OCI-LY7 (cell line): ENCODE measurements around the gene IL17REL. TPM values are rescaled to one million over a fixed set of nuclear protein-coding genes. Genes with fewer than 3 reads are reported as not detected.

Source experiments
- BruUV-seq: library from RNA; stranded (reverse); fragments of 400-500 nt; replicated peaks from 2 replicates; lab custom pipeline; 2021; lab: Mats Ljungman, UMichigan
- CTCF ChIA-PET: fragments of 300-600 bp; sonication (Branson Sonifier 250); formaldehyde crosslinking; loops from one replicate; lab custom pipeline; 2022; ENCODE audit warnings: antibody characterized with exemption; ENCODE audit not compliant: unreplicated experiment; lab: Charles Lee
- POLR2A ChIA-PET: fragments of 300-600 bp; sonication (Branson Sonifier 250); formaldehyde crosslinking; loops from one replicate; lab custom pipeline; 2022; ENCODE audit warnings: antibody characterized with exemption; lab: Charles Lee
- DNase-seq: peaks from one replicate; pipeline ENCODE4 v3.0.0-alpha.2; 2015; ENCODE audit warnings: low spot score
- H2AFZ ChIP-seq: fragments of 200-600 bp; sonication (generic), shearing (Covaris generic); 2 replicates; pipeline ENCODE4 v1.6.1; 2014; ENCODE audit warnings: mild to moderate bottlenecking, antibody characterized with exemption, low read length, moderate library complexity
- H3K27ac ChIP-seq: fragments of 200-600 bp; sonication (generic); 2 replicates; pipeline ENCODE4 v1.5.1; 2014; ENCODE audit warnings: mixed run types, low read depth, mild to moderate bottlenecking, moderate library complexity, low read length, inconsistent platforms; ENCODE audit not compliant: poor library complexity, severe bottlenecking
- H3K36me3 ChIP-seq: fragments of 200-600 bp; sonication (generic); 2 replicates; pipeline ENCODE4 v1.6.1; 2014; ENCODE audit warnings: mild to moderate bottlenecking, antibody characterized with exemption, low read length, moderate library complexity, mixed read lengths; ENCODE audit not compliant: insufficient read depth
- H3K4me1 ChIP-seq: fragments of 200-600 bp; sonication (generic); 2 replicates; pipeline ENCODE4 v1.5.1; 2014; ENCODE audit warnings: mild to moderate bottlenecking, low read length; ENCODE audit not compliant: insufficient read depth, poor library complexity, severe bottlenecking
- H3K4me2 ChIP-seq: fragments of 200-600 bp; sonication (generic); 2 replicates; pipeline ENCODE4 v1.6.1; 2014; ENCODE audit warnings: mild to moderate bottlenecking, low read length
- H3K4me3 ChIP-seq: fragments of 200-600 bp; sonication (generic); 2 replicates; pipeline ENCODE4 v1.5.1; 2014; ENCODE audit warnings: mild to moderate bottlenecking, low read depth, low read length; ENCODE audit not compliant: poor library complexity, severe bottlenecking
- H3K79me2 ChIP-seq: fragments of 200-600 bp; sonication (generic); 2 replicates; pipeline ENCODE4 v1.6.1; 2016; ENCODE audit warnings: low read depth, mild to moderate bottlenecking, low read length, moderate library complexity, mixed read lengths; ENCODE audit not compliant: insufficient read depth
- H3K9me2 ChIP-seq: fragments of 200-600 bp; sonication (generic); 2 replicates; pipeline ENCODE4 v1.6.1; 2016; ENCODE audit warnings: mild to moderate bottlenecking, low read length, mixed read lengths; ENCODE audit not compliant: insufficient read depth
- H3K9me3 ChIP-seq: fragments of 200-600 bp; sonication (generic); 2 replicates; pipeline ENCODE4 v1.6.1; 2014; ENCODE audit warnings: mild to moderate bottlenecking, mixed run types, low read length, mixed read lengths
- H4K20me1 ChIP-seq: fragments of 200-600 bp; sonication (generic); 2 replicates; pipeline ENCODE4 v1.6.1; 2014; ENCODE audit warnings: mild to moderate bottlenecking, antibody characterized with exemption, low read length, moderate library complexity, mixed read lengths; ENCODE audit not compliant: insufficient read depth
- CTCF ChIP-seq: fragments of 200-600 bp; sonication (generic); conservative IDR thresholded peaks from 2 replicates; pipeline ENCODE4 v1.5.1; 2014; ENCODE audit warnings: mild to moderate bottlenecking, antibody characterized with exemption, low read length, moderate library complexity, mixed read lengths
- EZH2phosphoT487 ChIP-seq: fragments of 200-600 bp; sonication (generic); IDR thresholded peaks from 2 replicates; pipeline ENCODE4 v1.6.1; 2018; ENCODE audit warnings: low read depth, borderline replicate concordance, mild to moderate bottlenecking, mixed run types, antibody characterized with exemption, low read length, moderate library complexity, mixed read lengths
- intact Hi-C: fragments of 100-400 bp; cut with micrococcal nuclease; formaldehyde crosslinking; loops from one replicate; pipeline ENCODE4 v1.10.0; 2022; ENCODE audit not compliant: unreplicated experiment
- total RNA-seq, 2 experiments: library from RNA; depleted of rRNA in 1 of 2; stranded (reverse); fragments of >200 nt in 1 of 2; shearing (Covaris generic) in 1 of 2; gene quantifications; 2 replicates each; pipeline ENCODE4 v1.2.3, GENCODE V29; 2014 to 2022

Gene IL17REL
- total RNA-seq, 2 experiments from 2014 or later: 0.03 TPM; not detected in 1

- no peak for DNase-seq
- TF ChIP-seq CTCF (no peak), EZH2phosphoT487 (no peak)
- intact Hi-C loops: no loop called here
- POLR2A ChIA-PET: no interaction called here
- Histone ChIP-seq H3K36me3 (no peaks in the 10 kb centered on the region), H3K4me3 (no peak overlapping the region), H2AFZ (no peak overlapping the region), H3K27ac (no peak overlapping the region), H3K4me2 (no peak overlapping the region), H3K9me3 (no peaks in the 10 kb centered on the region), H4K20me1 (no peaks in the 10 kb centered on the region), H3K4me1 (peaks cover 10% of the 10 kb centered on the region), H3K79me2 (no peaks in the 10 kb centered on the region), H3K9me2 (no peaks in the 10 kb centered on the region)
- CTCF ChIA-PET: no interaction called here
- no TSS peak for BruUV-seq
Observed at GRCh38 chr22:49999063-49999945, 13.3 kb downstream of the IL17REL start.

- no peaks in the 10 kb centered on the region for H3K79me2 ChIP-seq
- H3K27ac ChIP-seq: no peak overlapping the region
- POLR2A ChIA-PET: no interaction called here
- no TSS peak for BruUV-seq
- no peaks in the 10 kb centered on the region for H3K9me3 ChIP-seq
- no peak for DNase-seq
- H3K4me2 ChIP-seq: no peak overlapping the region
- H4K20me1 ChIP-seq: no peaks in the 10 kb centered on the region
- no peak overlapping the region for H2AFZ ChIP-seq
- H3K9me2 ChIP-seq: no peaks in the 10 kb centered on the region
- no peaks in the 10 kb centered on the region for H3K36me3 ChIP-seq
- peaks cover 10% of the 10 kb centered on the region for H3K4me1 ChIP-seq
- no peak for TF ChIP-seq EZH2phosphoT487
- no peak for TF ChIP-seq CTCF
- intact Hi-C loops: no loop called here
- CTCF ChIA-PET: no interaction called here
- no peak overlapping the region for H3K4me3 ChIP-seq
Observed at GRCh38 chr22:49998718-49999062, 13.9 kb downstream of the IL17REL start.
